Heart right ventricle (tissue), 16 donors: ENCODE data around the gene RASGEF1C. TPM values are rescaled to one million over a fixed set of nuclear protein-coding genes. Genes with fewer than 3 reads are reported as not detected.

ENCODE experiments used
- ATAC-seq, 8 donors: fragments of 200-7000 bp; cut with Tn5 transposase; one replicate each; pipeline ENCODE4 v1.9.1; 2020; ENCODE audit warnings: mild to moderate bottlenecking in 8 of 8, moderate library complexity in 8 of 8, moderate number of reproducible peaks in 1 of 8
- DNase-seq, 2 donors: peaks; one replicate each; pipeline ENCODE4 v3.0.0-alpha.2; 2020
- H3K27ac ChIP-seq, 10 donors: fragments of 200-600 bp; sonication (generic) in 2 of 10; one replicate each; pipeline versions ENCODE4 v1.5.0 to v1.8.0; 2020 to 2022; ENCODE audit warnings: mild to moderate bottlenecking in 3 of 10
- H3K27me3 ChIP-seq, 7 donors: fragments of 200-600 bp; one replicate each; pipeline ENCODE4 v1.8.0; 2021 to 2022; ENCODE audit warnings: mild to moderate bottlenecking in 2 of 7
- H3K36me3 ChIP-seq, 9 donors: fragments of 200-600 bp; sonication (generic) in 1 of 9; one replicate each; pipeline versions ENCODE4 v1.5.0 to v1.8.0; 2020 to 2022; ENCODE audit warnings: mild to moderate bottlenecking in 2 of 9
- H3K4me1 ChIP-seq, 9 donors: fragments of 200-600 bp; sonication (generic) in 1 of 9; one replicate each; pipeline versions ENCODE4 v1.5.0 to v1.8.0; 2020 to 2022; ENCODE audit warnings: mild to moderate bottlenecking in 4 of 9
- H3K4me3 ChIP-seq, 10 donors: fragments of 200-600 bp; sonication (generic) in 2 of 10; one replicate each; pipeline versions ENCODE4 v1.5.0 to v1.8.0; 2020 to 2022; ENCODE audit warnings: mild to moderate bottlenecking in 7 of 10, moderate library complexity in 2 of 10
- H3K9me3 ChIP-seq, 11 donors: fragments of 200-600 bp in 10 of 11; sonication (generic) in 2 of 11; one replicate each; pipeline versions ENCODE4 v1.5.0 to v1.8.0; 2013 to 2022; ENCODE audit warnings: mild to moderate bottlenecking in 2 of 11, control low read depth in 1 of 11, moderate library complexity in 1 of 11
- CTCF ChIP-seq, 9 donors: fragments of 200-600 bp; sonication (generic) in 2 of 9; IDR thresholded peaks; one replicate each; pipeline versions ENCODE4 v1.5.0 to v1.8.0; 2021 to 2022; ENCODE audit warnings: antibody characterized with exemption in 9 of 9, mild to moderate bottlenecking in 5 of 9, moderate library complexity in 1 of 9
- WGBS, 2 donors: extraction: QIAGEN DNeasy Blood & Tissue Kit; methylation state at CpG; one replicate each; pipeline ENCODE4 v1.1.7; 2013; ENCODE audit warnings: inconsistent platforms in 1 of 2; 5-methylcytosine and 5-hydroxymethylcytosine counted together
- intact Hi-C, 10 donors: fragments of 100-400 bp; cut with DNase I; formaldehyde crosslinking; loops; one replicate each; pipeline versions ENCODE4 v1.11.1 to v1.14.2; 2022
- polyA plus RNA-seq, 2 donors: library from polyadenylated mRNA; stranded (reverse); fragments of 200-250 nt; gene quantifications; one replicate each; pipeline ENCODE4 v1.2.3, GENCODE V29; 2013
- total RNA-seq, 10 donors: library from RNA; stranded (reverse); fragmentation: NEBNext Ultra II Directional in 3 of 10; extraction: Animal tissue kit (Norgen Biotek cat#: 25700) in 3 of 10; gene quantifications; one replicate each; pipeline versions ENCODE4 v1.2.1 to v1.2.4, GENCODE V29; 2021 to 2023
- donor health status: Arrhythmogenic right ventricular cardiomyopathy.
- donor health status: ischemic (EF 13 %, LVEDD 7.1; RV severe dilation, severe dysfunction).
- donor health status: healthy with polysubstance abuse.
- donor health status: DM: no; HTN: yes; CAD: no.
- donor health status: DM: no; HTN: no; CAD: no.
- donor health status: ischemic (EF 25% LVEDD 6.9; RV normal size, moderate dysfunction).
- donor health status: ischemic (EF 25% LVEDD 5.7; RV mildly dilated, moderate dysfunction).
- donor health status: healthy.
- donor health status: DM: yes; HTN: yes; CAD: no.
- donor health status: Ischemic cardiomyopathy.
- donor health status: ischemic (EF 35%, LVEDD 5.7; RV mildly dilated, moderate dysfunction).
- donor health status: nonischemic (EF 11% LVEDD 7.7; RV severe dilation, severe dysfunction).
- donor health status: DM: yes; HTN: yes; CAD: no.
- donor health status: PGD.
- donor health status: ischemic (EF 29% LVEDD 5.4; RV normal size, mild dysfunction).
- donor health status: nonischemic (EF 23%, LVEDD 6.1; RV moderate dilation, normal function).

RASGEF1C gene
- total and polyA plus RNA-seq, 12 donors = 0.17 to 0.59 (median 0.26) TPM; not detected in 6

GRCh38 chr5:180222056-180222455 is 13.0 kb upstream of the RASGEF1C start:
- ATAC-seq (no peak), DNase-seq (no peak)
- Histone ChIP-seq H3K27ac (no peak overlapping the region), H3K4me1 (no peaks in the 10 kb centered on the region), H3K9me3 (peaks cover 0 to 100% (median 50%) of the 10 kb centered on the region in 11 donors), H3K27me3 (no peaks in the 10 kb centered on the region), H3K36me3 (peaks cover 0 to 10% (median 0%) of the 10 kb centered on the region in 9 donors), H3K4me3 (no peak overlapping the region)
- 95 to 96% methylated on average over 11 of the region's 11 CpGs for WGBS, 2 donors
- no peak for TF ChIP-seq CTCF (IDR thresholded peaks at IDR 0.05)
- intact Hi-C loops = no loop called here

GRCh38 chr5:180217797-180218196 is 8.8 kb upstream of the RASGEF1C start:
- intact Hi-C loops = loop anchor here in 1 of 10 donors (10.0 kb wide), 1 partner anchor 83 kb away; no protein-coding TSS in a partner anchor
- peaks cover 0 to 3% (median 0%) of the 10 kb centered on the region in 7 donors for H3K27me3 ChIP-seq
- ATAC-seq = no peak
- WGBS, 2 donors = 94 to 95% methylated on average over 5 of the region's 5 CpGs
- TF ChIP-seq CTCF (IDR thresholded peaks at IDR 0.05) = no peak
- H3K36me3 ChIP-seq = no peaks in the 10 kb centered on the region
- no peak overlapping the region for H3K4me3 ChIP-seq
- H3K4me1 ChIP-seq = no peaks in the 10 kb centered on the region
- no peak for DNase-seq
- no peak overlapping the region for H3K27ac ChIP-seq
- H3K9me3 ChIP-seq = peaks cover 0 to 82% (median 34%) of the 10 kb centered on the region in 11 donors

- TF ChIP-seq CTCF (IDR thresholded peaks at IDR 0.05) = no peak
Measured at GRCh38 chr5:180216646-180217171, 7.7 kb upstream of the RASGEF1C start.

GRCh38 chr5:180215783-180216630 is 7.0 kb upstream of the RASGEF1C start:
- Histone ChIP-seq H3K9me3 (peaks cover 0 to 64% (median 29%) of the 10 kb centered on the region in 11 donors), H3K4me3 (no peak overlapping the region), H3K27ac (no peak overlapping the region), H3K27me3 (peaks cover 0 to 15% (median 3%) of the 10 kb centered on the region in 7 donors), H3K36me3 (no peaks in the 10 kb centered on the region), H3K4me1 (no peaks in the 10 kb centered on the region)
- WGBS, 2 donors = 86 to 92% methylated on average over 34 of the region's 34 CpGs
- ATAC-seq = no peak
- intact Hi-C loops = loop anchor here in 1 of 10 donors (10.0 kb wide), 1 partner anchor 81 kb away; no protein-coding TSS in a partner anchor
- DNase-seq = no peak
- no peak for TF ChIP-seq CTCF (IDR thresholded peaks at IDR 0.05)

More at GRCh38 chr5:180216646-180217171, 7.7 kb upstream of the RASGEF1C start:
- H3K4me3 ChIP-seq = no peak overlapping the region
- no peak overlapping the region for H3K27ac ChIP-seq
- WGBS, 2 donors = 93 to 94% methylated on average over 15 of the region's 15 CpGs
- intact Hi-C loops = loop anchor here in 1 of 10 donors (10.0 kb wide), 1 partner anchor 82 kb away; no protein-coding TSS in a partner anchor
- no peaks in the 10 kb centered on the region for H3K4me1 ChIP-seq
- peaks cover 0 to 8% (median 0%) of the 10 kb centered on the region in 7 donors for H3K27me3 ChIP-seq
- ATAC-seq = no peak
- H3K9me3 ChIP-seq = peaks cover 0 to 71% (median 29%) of the 10 kb centered on the region in 11 donors
- H3K36me3 ChIP-seq = no peaks in the 10 kb centered on the region
- no peak for DNase-seq
